Hematopoietic multipotent progenitor cell treated with erythropoietin and hydrocortisone succinate and interleukin-3 and kit ligand, for 17 days (in vitro differentiated cells): ENCODE data around the gene CR2.
"Not testable (repeated sequence)": the region's sequence is repeated elsewhere in the genome, so short reads cannot be mapped to it uniquely, and the experiment has no call there.

ENCODE experiments used
- DNase-seq: peaks from one replicate; pipeline ENCODE4 v3.0.0-alpha.2; 2015; ENCODE audit warnings: low spot score

The CR2 gene

DNA sequence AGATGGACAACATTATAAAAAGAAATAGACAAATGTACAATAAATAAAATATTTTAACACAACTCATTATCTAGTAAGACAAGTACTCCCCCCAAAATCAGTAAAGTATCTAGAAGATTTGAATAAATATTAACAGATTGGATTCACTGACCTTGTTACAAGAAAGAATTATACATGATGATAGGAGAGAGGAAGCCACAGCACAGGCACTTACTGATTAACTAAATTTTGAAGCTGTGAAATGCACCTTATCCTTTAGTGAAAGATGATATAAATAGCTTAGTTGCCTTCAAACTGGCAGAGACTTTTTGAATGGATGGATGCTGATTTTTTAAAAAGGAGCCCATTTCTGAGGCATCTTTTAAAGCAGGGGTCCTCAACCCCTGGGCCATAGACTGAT is 50.3 kb downstream of the CR2 start:
- DNase-seq: peak; percentile 32

DNA sequence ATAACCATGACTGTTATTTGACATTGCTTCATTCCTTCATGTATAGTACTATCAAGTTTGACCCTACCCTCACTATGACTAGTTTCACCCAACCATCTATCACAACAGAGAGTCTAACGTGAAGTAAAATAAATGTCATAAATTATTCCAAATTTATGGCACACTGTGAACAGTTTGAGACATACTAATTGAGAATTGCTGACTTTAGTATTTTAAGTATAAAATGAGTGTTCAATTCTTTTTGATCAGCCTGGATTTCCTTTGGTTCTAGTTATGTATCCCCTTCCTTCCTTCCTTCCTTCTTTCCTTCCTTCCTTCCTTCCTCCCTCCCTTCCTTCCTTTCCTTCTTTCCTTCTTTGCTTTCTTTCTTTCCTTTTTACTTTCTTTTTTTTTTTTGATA is 56.3 kb downstream of the CR2 start:
- no peak for DNase-seq

DNA sequence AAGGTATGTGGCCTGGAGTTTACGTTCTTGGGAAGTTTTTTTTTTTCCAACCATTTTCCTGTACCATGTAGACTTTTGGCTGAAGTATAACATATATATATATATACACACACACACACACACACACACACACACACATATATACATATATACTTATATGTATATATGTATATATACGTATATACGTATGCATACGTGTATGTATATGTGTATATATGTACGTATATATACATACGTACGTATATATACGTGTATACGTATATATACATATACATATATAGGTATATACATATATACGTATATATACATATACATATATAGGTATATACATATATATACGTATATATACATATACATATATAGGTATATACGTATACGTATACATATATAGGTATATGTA is 60.8 kb downstream of the CR2 start:
- no peak for DNase-seq

DNA sequence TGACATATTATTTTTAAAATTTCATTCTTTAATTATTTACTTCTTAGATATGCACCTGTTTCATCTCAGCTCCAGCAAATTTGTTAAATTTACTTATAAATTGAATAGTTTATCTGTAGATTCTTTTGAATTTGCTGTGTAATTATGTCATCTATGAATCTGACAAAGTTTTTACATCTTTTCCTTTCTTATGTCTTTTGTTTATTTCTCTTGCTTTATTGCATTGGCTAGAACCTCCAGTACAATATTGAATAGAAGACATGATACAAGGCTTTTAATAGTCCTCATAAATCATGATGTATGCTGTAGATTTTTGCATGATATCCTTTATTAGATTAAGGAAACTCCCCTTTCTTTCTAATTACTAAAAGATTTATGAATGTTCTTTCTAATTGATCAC is 62.6 kb downstream of the CR2 start:
- DNase-seq: no peak

DNA sequence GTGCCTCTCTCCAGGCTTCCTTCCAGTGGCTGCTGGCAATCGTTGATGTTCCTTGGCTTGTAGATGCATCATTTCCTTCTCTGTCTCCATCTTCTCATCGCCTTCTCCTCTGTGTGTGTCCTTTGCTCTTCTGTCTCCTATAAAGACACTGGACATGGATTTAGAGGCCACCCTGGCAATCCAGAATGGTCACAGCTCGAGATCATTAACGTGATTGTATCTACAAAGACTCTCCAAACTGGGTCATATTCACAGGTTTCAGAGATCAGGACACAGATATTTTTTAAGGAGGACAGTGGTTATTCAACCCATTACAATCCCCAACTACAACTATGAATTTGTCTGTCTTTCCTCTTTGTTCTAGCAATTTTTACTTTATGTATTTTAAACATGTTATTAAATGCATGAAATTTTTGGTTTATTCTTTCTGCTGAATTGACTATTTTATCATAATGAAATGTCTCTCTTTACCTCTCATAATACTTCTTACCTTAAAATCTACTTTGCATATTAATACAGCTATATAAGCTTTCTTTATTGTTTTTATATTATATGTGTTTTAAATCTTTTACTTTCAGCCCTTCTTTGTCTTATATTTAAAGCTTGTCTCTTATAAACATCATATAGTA is 64.6 kb downstream of the CR2 start:
- DNase-seq: peak; percentile 46

DNA sequence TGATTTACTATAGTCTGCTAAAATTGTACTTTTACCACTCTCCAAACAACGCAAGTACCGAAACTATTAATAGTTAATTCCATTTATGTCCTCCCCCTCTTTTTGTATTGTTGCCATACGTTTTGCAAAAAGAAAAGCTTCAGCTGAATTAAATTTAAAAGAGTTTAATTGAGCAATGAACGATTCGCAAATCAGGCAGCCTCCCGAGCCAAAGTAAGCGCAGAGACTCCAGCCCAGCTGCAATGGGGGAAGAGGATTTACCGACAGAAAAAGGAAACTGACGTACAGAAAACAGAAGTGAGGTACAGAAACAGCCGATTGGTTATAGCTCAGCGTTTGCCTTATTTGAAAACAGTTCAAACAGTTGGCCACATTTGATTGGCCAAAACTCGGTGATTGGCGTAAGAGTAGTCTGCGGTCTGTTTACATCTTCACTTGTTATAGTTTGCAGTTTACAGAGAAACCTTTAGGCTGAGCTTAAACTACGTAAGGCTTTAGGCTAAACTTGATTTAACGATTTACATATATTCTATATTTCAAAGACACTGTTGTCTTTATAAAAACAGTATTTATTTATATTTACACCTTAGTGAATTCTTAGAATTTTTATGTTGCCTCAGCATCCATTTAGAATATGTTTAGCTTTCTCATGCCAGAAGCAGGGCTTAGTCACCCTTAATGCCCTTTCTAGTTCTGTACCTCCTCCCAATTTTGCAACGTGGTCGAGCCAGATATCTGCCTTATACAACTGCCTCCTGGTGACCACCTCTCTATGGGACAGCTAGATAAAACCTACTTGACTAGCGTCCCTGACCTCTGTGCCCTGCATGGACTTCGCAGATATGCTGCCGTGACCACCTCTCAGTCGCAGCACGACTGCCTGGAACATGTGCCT is 65.6 kb downstream of the CR2 start:
- peak; percentile 91 for DNase-seq

DNA sequence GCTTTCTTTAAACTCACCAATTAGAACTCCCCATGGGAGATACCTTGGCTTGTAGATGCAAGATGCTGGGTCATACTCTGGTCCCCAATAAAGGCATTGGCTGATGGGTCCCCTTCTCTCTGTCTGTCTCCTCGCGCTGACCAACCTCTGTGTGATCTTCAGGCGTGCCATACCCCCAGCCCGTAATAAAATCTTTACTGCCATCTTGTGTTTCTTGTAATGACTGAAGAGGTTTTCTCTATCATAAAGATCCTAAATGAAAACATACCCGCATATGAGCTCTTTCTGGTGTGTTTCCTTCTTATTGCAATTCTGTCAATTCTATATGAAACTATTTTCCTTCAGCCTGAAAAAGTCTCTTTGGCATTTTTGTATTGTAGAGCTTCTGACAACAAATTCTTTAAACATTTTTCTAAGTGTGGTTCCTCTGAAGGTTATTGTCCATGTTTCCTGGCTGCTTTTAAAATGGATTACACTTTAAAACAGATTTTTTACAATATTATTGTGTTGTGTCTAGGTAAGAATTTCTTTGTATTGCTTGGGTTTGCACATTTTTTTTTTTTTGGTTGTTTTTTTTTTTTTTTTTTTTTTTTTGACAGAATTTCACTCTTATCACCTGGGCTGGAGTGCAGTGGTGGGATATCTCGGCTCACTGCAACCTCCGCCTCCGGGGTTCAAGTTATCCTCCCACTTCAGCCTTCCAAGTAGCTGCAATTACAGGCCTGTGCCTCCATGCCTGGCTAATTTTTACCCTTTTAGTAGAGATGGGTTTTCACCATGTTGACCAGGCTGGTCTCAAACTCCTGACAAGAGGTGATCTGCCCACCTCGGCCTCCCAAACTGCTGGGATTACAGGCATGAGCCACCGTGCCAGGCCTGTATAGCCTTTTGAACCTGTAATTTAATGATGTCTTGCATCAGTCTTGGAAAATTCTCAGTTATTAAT is 66.5 kb downstream of the CR2 start:
- DNase-seq: peak; percentile 83

DNA sequence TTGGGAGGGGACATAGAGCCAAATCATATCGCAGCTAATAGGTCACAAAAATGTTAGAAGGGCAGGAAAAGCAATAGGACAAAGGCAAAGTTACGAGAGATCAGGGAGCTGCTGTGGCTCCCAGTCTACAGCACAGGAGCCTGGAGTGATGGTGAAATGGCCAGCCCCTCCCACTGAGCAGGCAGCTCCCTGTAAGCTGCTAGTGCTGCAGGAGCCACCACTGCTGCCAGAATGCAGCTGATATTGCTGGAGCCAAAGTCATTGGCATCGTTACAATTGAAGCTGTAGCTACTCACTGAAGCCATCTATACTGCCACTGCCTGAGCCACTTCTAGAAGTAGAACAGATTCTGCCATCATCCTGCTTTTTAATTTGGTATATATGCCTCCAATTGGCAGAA is 71.1 kb downstream of the CR2 start:
- DNase-seq: not testable (repeated sequence)

DNA sequence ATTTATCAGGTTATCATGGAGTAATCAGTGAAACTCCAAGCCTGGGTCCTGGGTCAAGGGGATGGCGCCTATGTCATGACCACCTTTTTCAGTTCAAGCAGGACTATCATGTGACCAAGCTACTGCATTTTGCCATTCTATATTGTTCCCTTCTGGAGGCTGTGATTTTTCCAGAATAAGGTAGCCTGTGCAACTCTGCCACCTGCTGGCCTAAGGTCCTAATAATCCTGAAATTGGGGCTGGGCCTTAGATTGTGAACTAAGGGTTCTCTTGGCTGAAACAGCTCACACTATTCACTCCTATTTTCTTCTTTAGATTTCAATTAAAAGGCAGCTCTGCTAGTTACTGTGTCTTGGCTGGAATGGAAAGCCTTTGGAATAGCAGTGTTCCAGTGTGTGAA is 74.3 kb downstream of the CR2 start:
- DNase-seq: not testable (repeated sequence)

DNA sequence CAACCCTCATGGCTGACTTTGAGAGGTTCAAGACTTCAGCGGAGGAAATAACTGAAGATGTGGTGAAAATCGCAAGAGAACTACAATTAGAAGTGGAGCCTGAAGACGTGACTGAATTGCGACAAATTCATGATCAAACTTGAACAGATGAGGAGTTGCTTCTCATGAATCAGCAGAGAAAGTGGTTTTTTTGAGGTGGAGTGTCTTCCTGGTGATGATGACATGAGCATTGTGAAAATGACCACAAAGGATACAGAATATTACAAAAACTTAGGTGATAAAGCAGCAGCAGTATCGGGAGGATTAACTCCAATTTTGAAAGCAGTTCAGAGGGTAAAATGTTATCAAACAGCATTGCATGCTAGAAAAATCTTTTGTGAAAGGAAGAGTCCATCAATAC is 82.1 kb downstream of the CR2 start:
- DNase-seq: not testable (repeated sequence)
